IMR-90 (cell line): ENCODE results near the gene KLHDC2. TPM values are rescaled to one million over a fixed set of nuclear protein-coding genes. Genes with fewer than 3 reads are reported as not detected.

Experiments used
- ATAC-seq: fragments of 200-7000 bp; cut with Tn5 transposase; 2 replicates; pipeline ENCODE4 v1.9.1; 2020; ENCODE audit warnings: low read depth, mild to moderate bottlenecking, moderate library complexity
- BruUV-seq: library from RNA; stranded (reverse); fragments of 400-500 nt; replicated peaks from 2 replicates; lab custom pipeline; 2021; lab: Mats Ljungman, UMichigan
- CTCF ChIA-PET: fragments of 300-600 bp; formaldehyde crosslinking; extraction: SDS; loops from one replicate; lab custom pipeline; 2021; ENCODE audit warnings: antibody characterized with exemption; lab: Yijun Ruan, JAX
- POLR2A ChIA-PET: fragments of 300-600 bp; sonication (Branson Sonifier 250); formaldehyde crosslinking; loops from one replicate; lab custom pipeline; 2022; ENCODE audit warnings: antibody characterized with exemption; ENCODE audit not compliant: unreplicated experiment; lab: Charles Lee
- DNase-seq: peaks from one replicate; pipeline ENCODE4 v3.0.0; 2013
- H2AFZ ChIP-seq: replicated peaks from 2 replicates; pipeline ENCODE3; 2013; ENCODE audit warnings: low read length, mild to moderate bottlenecking; ENCODE audit not compliant: poor library complexity
- H2AK5ac ChIP-seq: 2 replicates; pipeline ENCODE4 v1.6.1; 2013; ENCODE audit warnings: low read depth, low read length, inconsistent platforms
- H2AK9ac ChIP-seq: replicated peaks from 2 replicates; pipeline ENCODE3; 2013; ENCODE audit warnings: mild to moderate bottlenecking, low read depth, low read length, moderate library complexity; ENCODE audit not compliant: poor library complexity
- H2BK120ac ChIP-seq: 2 replicates; pipeline ENCODE4 v1.6.1; 2013; ENCODE audit warnings: low read depth, low read length, inconsistent platforms
- H2BK15ac ChIP-seq: 3 replicates; pipeline ENCODE4 v1.6.1; 2013; ENCODE audit warnings: low read depth, low read length, inconsistent platforms
- H2BK20ac ChIP-seq: 2 replicates; pipeline ENCODE4 v1.6.1; 2013; ENCODE audit warnings: low read depth, mild to moderate bottlenecking, inconsistent platforms, low read length, moderate library complexity
- H2BK5ac ChIP-seq: 2 replicates; pipeline ENCODE4 v1.6.1; 2013; ENCODE audit warnings: mild to moderate bottlenecking, low read depth, low read length, inconsistent platforms; ENCODE audit not compliant: poor library complexity, severe bottlenecking
- H3K14ac ChIP-seq: replicated peaks from 2 replicates; pipeline ENCODE4 v1.6.1; 2013; ENCODE audit warnings: low read depth, low read length, inconsistent platforms
- H3K18ac ChIP-seq: 2 replicates; pipeline ENCODE4 v1.6.1; 2013; ENCODE audit warnings: low read depth, low read length, control low read depth
- H3K23ac ChIP-seq: 2 replicates; pipeline ENCODE4 v1.6.1; 2013; ENCODE audit warnings: low read depth, low read length, inconsistent platforms
- H3K27ac ChIP-seq: 2 replicates; pipeline ENCODE4 v1.5.1; 2013; ENCODE audit warnings: mild to moderate bottlenecking, control low read depth, low read length; ENCODE audit not compliant: insufficient read depth
- H3K27me3 ChIP-seq: 2 replicates; pipeline ENCODE4 v1.6.1; 2013; ENCODE audit warnings: low read length; ENCODE audit not compliant: control insufficient read depth, insufficient read depth
- H3K36me3 ChIP-seq: 2 replicates; pipeline ENCODE4 v1.6.1; 2013; ENCODE audit warnings: low read length, mixed read lengths; ENCODE audit not compliant: control insufficient read depth, insufficient read depth
- H3K4ac ChIP-seq: 2 replicates; pipeline ENCODE4 v1.6.1; 2013; ENCODE audit warnings: low read depth, low read length, inconsistent platforms
- H3K4me1 ChIP-seq: 2 replicates; pipeline ENCODE4 v1.6.1; 2013; ENCODE audit warnings: low read length, mixed read lengths; ENCODE audit not compliant: control insufficient read depth, insufficient read depth
- H3K4me2 ChIP-seq: 2 replicates; pipeline ENCODE4 v1.6.1; 2013; ENCODE audit warnings: low read depth, mild to moderate bottlenecking, control low read depth, low read length, moderate library complexity
- H3K4me3 ChIP-seq: 2 replicates; pipeline ENCODE4 v1.5.1; 2013; ENCODE audit warnings: low read depth, mild to moderate bottlenecking, control low read depth, low read length, moderate library complexity; ENCODE audit not compliant: insufficient read depth
- H3K56ac ChIP-seq: 2 replicates; pipeline ENCODE4 v1.6.1; 2013; ENCODE audit warnings: low read length, inconsistent platforms; ENCODE audit not compliant: insufficient read depth; ENCODE audit errors: extremely low read depth
- H3K79me1 ChIP-seq, 2 experiments: 2 replicates each; pipeline ENCODE4 v1.6.1; 2013; ENCODE audit warnings: low read length in 2 of 2, inconsistent platforms in 1 of 2, low read depth in 1 of 2
- H3K9ac ChIP-seq: 2 replicates; pipeline ENCODE4 v1.6.1; 2013; ENCODE audit warnings: low read depth, low read length, control low read depth
- H3K9me1 ChIP-seq: 2 replicates; pipeline ENCODE4 v1.6.1; 2013; ENCODE audit warnings: low read length, inconsistent platforms; ENCODE audit not compliant: insufficient read depth
- H3K9me3 ChIP-seq: 2 replicates; pipeline ENCODE4 v1.6.1; 2013; ENCODE audit warnings: low read length; ENCODE audit not compliant: control insufficient read depth, insufficient read depth
- H4K20me1 ChIP-seq: 2 replicates; pipeline ENCODE4 v1.6.1; 2013; ENCODE audit warnings: low read length, inconsistent platforms; ENCODE audit not compliant: insufficient read depth
- H4K5ac ChIP-seq: 2 replicates; pipeline ENCODE4 v1.6.1; 2013; ENCODE audit warnings: mild to moderate bottlenecking, low read depth, low read length, control low read depth
- H4K8ac ChIP-seq, 2 experiments: 2 replicates each; pipeline ENCODE4 v1.6.1; 2013; ENCODE audit warnings: low read depth in 2 of 2, low read length in 2 of 2, control low read depth in 1 of 2, inconsistent platforms in 1 of 2
- H4K91ac ChIP-seq: 2 replicates; pipeline ENCODE4 v1.6.1; 2013; ENCODE audit warnings: low read depth, low read length, inconsistent platforms; ENCODE audit not compliant: insufficient read depth
- BHLHE40 ChIP-seq: fragments of 150-350 bp; IDR thresholded peaks from 2 replicates; pipeline ENCODE4 v1.6.1; 2016; ENCODE audit warnings: mild to moderate bottlenecking, low read depth, low read length
- FOS ChIP-seq: fragments of 150-350 bp; IDR thresholded peaks from 2 replicates; pipeline ENCODE4 v1.6.1; 2016; ENCODE audit warnings: low read depth, low read length
- WGBS, 2 experiments: methylation state at CpG; one replicate each; pipeline versions ENCODE4 v1.1.5 to v1.1.7; 2013; ENCODE audit warnings: missing lambda C conversion rate in 2 of 2; ENCODE audit not compliant: insufficient read length in 1 of 2; ENCODE audit errors: extremely low coverage in 2 of 2; 5-methylcytosine and 5-hydroxymethylcytosine counted together
- dilution Hi-C: fragments of 300-500 bp; cut with HindIII; formaldehyde crosslinking; loops from one replicate; pipeline ENCODE4 v1.14.3; 2018; ENCODE audit warnings: low sequenced_read_pairs; ENCODE audit not compliant: unreplicated experiment
- in situ Hi-C: fragments of 300-500 bp; cut with MboI; formaldehyde crosslinking; loops from 3 replicates; pipeline ENCODE4 v1.14.3; 2019; ENCODE audit warnings: low sequenced_read_pairs, inconsistent platforms, mixed read lengths
- intact Hi-C: fragments of 100-400 bp; cut with micrococcal nuclease; formaldehyde crosslinking; loops from 2 replicates; pipeline ENCODE4 v1.10.0; 2022
- polyA plus RNA-seq, 3 experiments: library from polyadenylated mRNA; depleted of rRNA; stranded (reverse); fragments of >200 nt; gene quantifications; 2 replicates each; pipeline ENCODE4 v1.2.3, GENCODE V29; 2012; ENCODE audit warnings: low replicate concordance in 1 of 3
- total RNA-seq: library from RNA; depleted of rRNA; stranded (reverse); fragments of >200 nt; gene quantifications from 2 replicates; pipeline ENCODE4 v1.2.3, GENCODE V29; 2012

Gene KLHDC2
- total and polyA plus RNA-seq, 2 of the 4 experiments (the other 2 are of a cell fraction) = 29.2 to 41.8 TPM

DNA sequence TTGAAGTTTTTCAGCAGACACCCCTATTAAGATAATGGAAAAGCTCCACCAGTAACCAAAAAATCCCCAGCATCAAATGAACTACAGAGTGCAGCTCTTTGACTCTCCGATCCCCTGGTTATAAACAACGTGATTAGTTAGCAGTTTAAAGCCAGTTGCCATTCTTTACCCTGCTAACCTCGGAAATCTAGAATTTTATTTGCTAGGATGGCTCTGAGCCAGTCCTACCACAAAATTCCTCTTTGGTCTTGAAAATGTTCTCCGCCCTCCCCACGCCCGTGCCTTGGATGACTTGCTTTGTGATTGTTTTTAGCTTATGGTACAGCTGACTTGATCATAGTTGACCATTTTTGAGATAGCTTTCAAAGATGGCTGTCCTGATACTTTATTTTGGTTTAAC, 1.2 kb downstream of the KLHDC2 start:
- Histone ChIP-seq H3K4me2 (peak overlapping the region; percentile 93), H3K36me3 (0 out of 2 replicates have a peak, but pooled peaks cover 2% of the 10 kb centered on the region), H3K4me3 (peak overlapping the region; percentile 96), H3K27ac (peak overlapping the region; percentile 85), H3K9me3 (no peaks in the 10 kb centered on the region), H3K14ac (peak overlapping the region; percentile 88), H2BK20ac (no peak overlapping the region), H3K79me1 (peaks cover 17 to 30% of the 10 kb centered on the region in 2 experiments), H2BK15ac (no peak overlapping the region), H3K4me1 (peaks cover 9% of the 10 kb centered on the region), H4K20me1 (peaks cover 11% of the 10 kb centered on the region), H3K4ac (peak overlapping the region; percentile 98), H3K9ac (peak overlapping the region; percentile 99), H3K18ac (no peak overlapping the region), H2AK5ac (no peak overlapping the region), H2AFZ (no peak overlapping the region), H3K23ac (peak overlapping the region; percentile 94), H3K27me3 (no peaks in the 10 kb centered on the region), H2BK5ac (peak overlapping the region; percentile 94), H2BK120ac (no peak overlapping the region), H4K91ac (peak overlapping the region; percentile 96; the same call in 1 of the 2 replicates), H3K56ac (peak overlapping the region; percentile 85; the same call in 1 of the 2 replicates), H2AK9ac (peak overlapping the region; percentile 0), H3K9me1 (peaks cover 5% of the 10 kb centered on the region), H4K8ac (peak overlapping the region; percentile 70 to 91; a peak in 2 of 4 replicates), H4K5ac (peak overlapping the region; percentile 11; the same call in 1 of the 2 replicates)
- dilution Hi-C loops (no loop called here), in situ Hi-C loops (loop anchor here (5.0 to 25.0 kb wide), 3 partner anchors 77 to 307 kb away; partner anchors contain the start of genes DNAAF2 and KLHDC1), intact Hi-C loops (loop anchor here (5.0 kb wide), 1 partner anchor 307 kb away; no protein-coding TSS in a partner anchor)
- POLR2A ChIA-PET = interaction anchor here (0.5 to 1.0 kb wide), 4 partner anchors 23 to 434 kb away, joined by 4 to 9 read pairs (median 4); partner anchors contain the start of gene DNAAF2
- ATAC-seq (no peak), DNase-seq (peak; percentile 52)
- no TSS peak for BruUV-seq
- TF ChIP-seq BHLHE40 (peak; percentile 71; the same call in 1 of the 2 replicates), FOS (no peak)
- CTCF ChIA-PET = no interaction called here
- WGBS, 2 experiments = no CpG with 5 or more reads among the region's 6 CpGs
